Fibroblast of skin of abdomen (primary cell): ENCODE data around the gene TACC3.
A peak's percentile ranks its signal among the peaks of the same experiment; 100 is the strongest.

Source experiments
- DNase-seq: peaks from one replicate; pipeline ENCODE4 v3.0.0-alpha.2; 2013

Gene TACC3

GRCh38 chr4:1723131-1723801, 1.9 kb downstream of the TACC3 start:
- no peak for DNase-seq

- no peak for DNase-seq
Measured at GRCh38 chr4:1725521-1725920, 4.2 kb downstream of the TACC3 start.

- DNase-seq = peak; percentile 68
Measured at GRCh38 chr4:1726146-1726934, 5.0 kb downstream of the TACC3 start.

GRCh38 chr4:1727117-1728031, 6.1 kb downstream of the TACC3 start:
- peak; percentile 62 for DNase-seq

- no peak for DNase-seq
Measured at GRCh38 chr4:1728061-1728980, 7.0 kb downstream of the TACC3 start.

- no peak for DNase-seq
Measured at GRCh38 chr4:1730532-1731135, 9.3 kb downstream of the TACC3 start.

GRCh38 chr4:1731180-1731579, 9.9 kb downstream of the TACC3 start:
- no peak for DNase-seq

GRCh38 chr4:1732911-1733310, 11.6 kb downstream of the TACC3 start:
- DNase-seq = no peak

- no peak for DNase-seq
Measured at GRCh38 chr4:1735215-1735614, 13.9 kb downstream of the TACC3 start.

- no peak for DNase-seq
Measured at GRCh38 chr4:1736812-1737211, 15.5 kb downstream of the TACC3 start.

GRCh38 chr4:1737666-1738065, 16.3 kb downstream of the TACC3 start:
- no peak for DNase-seq

- DNase-seq = no peak
Measured at GRCh38 chr4:1738410-1738809, 17.1 kb downstream of the TACC3 start.

GRCh38 chr4:1739358-1739757, 18.0 kb downstream of the TACC3 start:
- DNase-seq = no peak

- DNase-seq = no peak
Measured at GRCh38 chr4:1740021-1740545, 18.8 kb downstream of the TACC3 start.

GRCh38 chr4:1741208-1741607, 19.9 kb downstream of the TACC3 start:
- no peak for DNase-seq

- DNase-seq = no peak
Measured at GRCh38 chr4:1743551-1743950, 22.2 kb downstream of the TACC3 start.

- DNase-seq = no peak
Measured at GRCh38 chr4:1743975-1744374, 22.7 kb downstream of the TACC3 start.

GRCh38 chr4:1744552-1744951, 23.2 kb downstream of the TACC3 start:
- DNase-seq = no peak

- no peak for DNase-seq
Measured at GRCh38 chr4:1745165-1745564, 23.8 kb downstream of the TACC3 start.

- no peak for DNase-seq
Measured at GRCh38 chr4:1745697-1746096, 24.4 kb downstream of the TACC3 start.

- DNase-seq = peak; percentile 50
Measured at GRCh38 chr4:1746265-1746691, 25.0 kb downstream of the TACC3 start.
